K562 (cell line): ENCODE results near the gene TAS1R3. TPM values are rescaled to one million over a fixed set of nuclear protein-coding genes. Genes with fewer than 3 reads are reported as not detected.

Experiments used
- ARID4B ChIP-seq: sonication (generic); formaldehyde crosslinking; IDR thresholded peaks from 2 replicates; pipeline ENCODE4 v1.8.0; 2022; ENCODE audit warnings: mild to moderate bottlenecking, missing genetic modification reagents
- polyA plus RNA-seq, 8 experiments: library from polyadenylated mRNA; depleted of rRNA in 4 of 8; stranded (reverse) in 5 of 8; unstranded in 3 of 8; fragments of >200 nt; fragmentation: Nextera tagmentation in 2 of 8; fragmentation: Illumina TruSeq in 1 of 8; extraction: Ambion mirVana in 2 of 8; extraction: Trizol in 1 of 8; gene quantifications; 2 replicates each; pipeline versions ENCODE4 v1.2.1 to v1.2.3, GENCODE V29; 2011 to 2014; ENCODE audit warnings: inconsistent platforms in 1 of 8, missing spikeins in 1 of 8
- total RNA-seq, 7 experiments: library from RNA; depleted of rRNA in 6 of 7; stranded (reverse); fragments of >200 nt in 6 of 7; fragmentation: Illumina TruSeq in 2 of 7; extraction: Trizol in 2 of 7; gene quantifications; 2 replicates each; pipeline versions ENCODE4 v1.2.1 to v1.2.3, GENCODE V29; 2011 to 2021; ENCODE audit warnings: low replicate concordance in 1 of 7
- TF ChIP-seq, protein P1 (sequence below): sonication (generic); formaldehyde crosslinking; IDR thresholded peaks from 2 replicates; pipeline ENCODE4 v1.8.0; 2022; ENCODE audit warnings: missing genetic modification reagents, mild to moderate bottlenecking, borderline replicate concordance
- TF ChIP-seq, protein P2 (sequence below): sonication (generic); IDR thresholded peaks from 2 replicates; pipeline ENCODE4 v1.6.1; 2016

Gene TAS1R3
- total and polyA plus RNA-seq, 9 of the 15 experiments (the other 6 are each of a cell fraction or from before 2014, with no cell fraction given): 0.07 to 0.13 TPM; not detected in 7

DNA sequence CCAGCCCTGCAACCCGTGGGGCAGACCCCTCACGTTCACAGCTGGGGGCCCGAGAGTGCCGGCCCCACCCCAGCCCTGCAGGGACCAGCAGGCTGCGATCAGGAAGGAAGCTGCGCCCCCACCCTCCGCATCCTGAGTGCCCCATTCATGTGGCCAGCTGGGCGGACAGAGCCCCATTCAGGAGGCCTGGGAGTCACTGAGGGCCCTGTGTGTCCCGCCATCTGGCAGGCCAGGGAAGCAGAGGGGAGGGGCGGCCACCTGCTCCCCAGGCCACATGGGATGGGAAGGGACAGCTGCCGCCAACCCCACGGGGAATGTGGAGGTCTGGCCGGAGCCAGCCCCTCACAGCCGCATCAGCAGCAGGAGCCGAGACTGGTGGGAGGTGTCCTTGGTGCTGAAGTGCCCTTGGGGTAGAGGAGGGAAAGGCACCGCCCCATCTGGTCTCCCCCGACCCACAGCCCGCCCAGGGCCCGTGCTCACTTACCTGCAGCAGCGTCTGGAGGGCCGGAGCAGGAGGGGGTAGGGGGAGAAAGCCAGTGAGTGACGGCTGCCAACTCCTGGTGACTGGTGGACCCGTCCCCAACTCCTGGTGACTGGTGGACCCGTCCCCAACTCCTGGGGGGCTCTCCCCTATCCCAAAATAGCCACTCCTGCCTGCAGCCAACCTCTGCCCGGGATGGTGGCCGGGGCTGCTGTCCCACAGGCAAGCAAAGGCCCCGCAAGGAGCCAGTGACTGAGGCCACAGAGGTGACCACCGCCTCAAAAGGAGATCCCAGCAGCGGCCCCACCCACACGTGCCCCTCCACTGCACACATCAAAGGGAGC, 32.0 kb upstream of the TAS1R3 start (continued):
- peak; percentile 56; the same call in 1 of the 2 replicates for TF ChIP-seq ARID4B
- TF ChIP-seq, protein P1, sequence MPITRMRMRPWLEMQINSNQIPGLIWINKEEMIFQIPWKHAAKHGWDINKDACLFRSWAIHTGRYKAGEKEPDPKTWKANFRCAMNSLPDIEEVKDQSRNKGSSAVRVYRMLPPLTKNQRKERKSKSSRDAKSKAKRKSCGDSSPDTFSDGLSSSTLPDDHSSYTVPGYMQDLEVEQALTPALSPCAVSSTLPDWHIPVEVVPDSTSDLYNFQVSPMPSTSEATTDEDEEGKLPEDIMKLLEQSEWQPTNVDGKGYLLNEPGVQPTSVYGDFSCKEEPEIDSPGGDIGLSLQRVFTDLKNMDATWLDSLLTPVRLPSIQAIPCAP: no peak
- TF ChIP-seq, protein P2, sequence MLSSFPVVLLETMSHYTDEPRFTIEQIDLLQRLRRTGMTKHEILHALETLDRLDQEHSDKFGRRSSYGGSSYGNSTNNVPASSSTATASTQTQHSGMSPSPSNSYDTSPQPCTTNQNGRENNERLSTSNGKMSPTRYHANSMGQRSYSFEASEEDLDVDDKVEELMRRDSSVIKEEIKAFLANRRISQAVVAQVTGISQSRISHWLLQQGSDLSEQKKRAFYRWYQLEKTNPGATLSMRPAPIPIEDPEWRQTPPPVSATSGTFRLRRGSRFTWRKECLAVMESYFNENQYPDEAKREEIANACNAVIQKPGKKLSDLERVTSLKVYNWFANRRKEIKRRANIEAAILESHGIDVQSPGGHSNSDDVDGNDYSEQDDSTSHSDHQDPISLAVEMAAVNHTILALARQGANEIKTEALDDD: no peak
